ENCODE results near the gene ALS2CL.

DNA sequence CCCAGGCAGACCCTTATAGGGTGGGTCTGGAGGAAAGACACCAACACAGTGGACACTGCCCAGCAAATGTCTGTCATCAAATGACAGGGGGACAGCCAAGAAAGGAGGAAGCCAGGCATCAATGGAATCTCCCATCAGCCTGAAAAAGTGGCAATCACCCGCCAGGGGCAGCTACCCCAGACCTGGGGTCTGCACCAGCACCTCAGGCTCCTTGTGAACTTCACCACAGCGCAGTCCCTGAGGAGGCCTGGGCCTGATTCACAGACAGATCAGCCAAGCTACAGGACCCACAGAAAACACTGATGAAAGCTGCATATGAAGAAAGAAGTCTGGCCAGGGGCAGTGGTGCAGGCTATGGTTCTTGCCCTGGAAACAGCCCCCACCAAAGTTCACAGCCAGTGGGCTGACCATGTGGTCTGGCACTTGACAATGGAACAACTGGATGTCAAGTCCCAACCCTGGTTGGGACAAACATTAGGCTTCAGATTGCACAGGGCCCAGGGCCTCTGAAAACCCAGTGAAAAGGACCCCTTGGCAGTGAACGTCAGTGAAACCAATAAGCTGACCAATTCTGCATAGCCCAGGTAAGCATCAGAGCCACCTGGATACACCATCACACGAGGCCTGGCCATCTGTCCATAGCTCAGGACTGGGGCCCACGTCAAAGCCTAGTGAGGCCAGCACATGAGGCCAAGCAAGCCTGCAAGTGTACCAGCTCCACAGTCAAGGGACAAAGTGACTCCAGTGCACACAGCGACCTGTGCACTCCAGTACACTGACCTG, 29.1 kb downstream of the ALS2CL start:
- TF ChIP-seq CTCF (IDR thresholded peaks at IDR 0.05 in 2 of 3, conservative IDR thresholded peaks at IDR 0.05 in 1 of 3; ENCODE audit: borderline replicate concordance in 1 of 3, insufficient read depth in 1 of 3, low read depth in 2 of 3, low read length in 2 of 3) = no peak
- TF ChIP-seq, protein P1, sequence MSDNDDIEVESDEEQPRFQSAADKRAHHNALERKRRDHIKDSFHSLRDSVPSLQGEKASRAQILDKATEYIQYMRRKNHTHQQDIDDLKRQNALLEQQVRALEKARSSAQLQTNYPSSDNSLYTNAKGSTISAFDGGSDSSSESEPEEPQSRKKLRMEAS (IDR thresholded peaks at IDR 0.05) = no peak
- TF ChIP-seq POLR2A (IDR thresholded peaks at IDR 0.05; ENCODE audit: borderline replicate concordance, extremely low read depth, insufficient read depth, insufficient read length) = no peak
- TF ChIP-seq POLR2AphosphoS5 (IDR thresholded peaks at IDR 0.05; ENCODE audit: low read depth, low read length) = no peak
- no peak for TF ChIP-seq CEBPB (IDR thresholded peaks at IDR 0.05; ENCODE audit: low read depth)
- no peak for TF ChIP-seq EZH2phosphoT487 (IDR thresholded peaks at IDR 0.05; ENCODE audit: borderline replicate concordance)
- TF ChIP-seq, protein P2, sequence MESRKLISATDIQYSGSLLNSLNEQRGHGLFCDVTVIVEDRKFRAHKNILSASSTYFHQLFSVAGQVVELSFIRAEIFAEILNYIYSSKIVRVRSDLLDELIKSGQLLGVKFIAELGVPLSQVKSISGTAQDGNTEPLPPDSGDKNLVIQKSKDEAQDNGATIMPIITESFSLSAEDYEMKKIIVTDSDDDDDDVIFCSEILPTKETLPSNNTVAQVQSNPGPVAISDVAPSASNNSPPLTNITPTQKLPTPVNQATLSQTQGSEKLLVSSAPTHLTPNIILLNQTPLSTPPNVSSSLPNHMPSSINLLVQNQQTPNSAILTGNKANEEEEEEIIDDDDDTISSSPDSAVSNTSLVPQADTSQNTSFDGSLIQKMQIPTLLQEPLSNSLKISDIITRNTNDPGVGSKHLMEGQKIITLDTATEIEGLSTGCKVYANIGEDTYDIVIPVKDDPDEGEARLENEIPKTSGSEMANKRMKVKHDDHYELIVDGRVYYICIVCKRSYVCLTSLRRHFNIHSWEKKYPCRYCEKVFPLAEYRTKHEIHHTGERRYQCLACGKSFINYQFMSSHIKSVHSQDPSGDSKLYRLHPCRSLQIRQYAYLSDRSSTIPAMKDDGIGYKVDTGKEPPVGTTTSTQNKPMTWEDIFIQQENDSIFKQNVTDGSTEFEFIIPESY (IDR thresholded peaks at IDR 0.05; ENCODE audit: extremely low read depth, insufficient replicate concordance, low read length) = no peak
- TF ChIP-seq SP1 (IDR thresholded peaks at IDR 0.05; ENCODE audit: low read depth) = no peak
- TF ChIP-seq REST (IDR thresholded peaks at IDR 0.05; ENCODE audit: low read depth) = no peak
- TF ChIP-seq EGR1 (IDR thresholded peaks at IDR 0.05; ENCODE audit: low read depth) = no peak
- no peak for TF ChIP-seq RAD21 (IDR thresholded peaks at IDR 0.05; ENCODE audit: low read depth)

Measured in HCT116 (cell line).